ENCODE measurements around the gene EBF3. TPM values are rescaled to one million over a fixed set of nuclear protein-coding genes. Genes with fewer than 3 reads are reported as not detected.

The EBF3 gene
- total RNA-seq, 1 experiment from 2014 or later = 0.22 TPM

GRCh38 chr10:129843131-129843541 is 120.9 kb downstream of the EBF3 start:
- no peak overlapping the region for H2BK15ac ChIP-seq (ENCODE audit: low read depth, low read length)
- no peaks in the 10 kb centered on the region for H3K4me1 ChIP-seq (ENCODE audit: insufficient read depth, low read length)
- H3K9ac ChIP-seq (ENCODE audit: extremely low read depth, insufficient read length, low read length) = no peak overlapping the region
- H2AFZ ChIP-seq (ENCODE audit: low read length) = no peak overlapping the region
- H4K20me1 ChIP-seq (ENCODE audit: control insufficient read depth, insufficient read depth, insufficient read length) = no peaks in the 10 kb centered on the region
- no peak overlapping the region for H4K5ac ChIP-seq (ENCODE audit: insufficient read length, low read depth, low read length)
- Mint-ChIP-seq H3K27ac (no peak overlapping the region), H3K36me3 (ENCODE audit: insufficient read depth in 1 of 3, low read depth in 3 of 3) (no peaks in the 10 kb centered on the region), H3K9me3 (no peaks in the 10 kb centered on the region), H3K4me1 (peaks cover 18 to 26% of the 10 kb centered on the region in 2 experiments), H3K4me3 (no peak overlapping the region), H3K27me3 (ENCODE audit: low read depth) (no peaks in the 10 kb centered on the region)
- no peaks in the 10 kb centered on the region for H3K9me3 ChIP-seq (ENCODE audit: control insufficient read depth, low read depth, low read length)
- no peak overlapping the region for H3K27ac ChIP-seq (ENCODE audit: insufficient read length, low read depth, low read length)
- no peaks in the 10 kb centered on the region for H3K79me2 ChIP-seq (ENCODE audit: insufficient read depth, low read length)
- no peak overlapping the region for H3K23ac ChIP-seq (ENCODE audit: insufficient read length, low read depth, low read length)
- peak overlapping the region; percentile 17; the same call in 1 of the 2 replicates for H3K14ac ChIP-seq (ENCODE audit: insufficient read depth, low read length)
- H3T11ph ChIP-seq (ENCODE audit: low read length) = no peak overlapping the region
- no peak overlapping the region for H3K56ac ChIP-seq (ENCODE audit: insufficient read length, low read depth, low read length)
- TF ChIP-seq CTCF (conservative IDR thresholded peaks at IDR 0.05) = no peak
- no peak overlapping the region for H2BK120ac ChIP-seq (ENCODE audit: low read depth, low read length, poor library complexity, severe bottlenecking)
- no peak overlapping the region for H3K4ac ChIP-seq (ENCODE audit: low read depth, low read length)
- DNase-seq = no peak
- no peaks in the 10 kb centered on the region for H3K79me1 ChIP-seq (ENCODE audit: insufficient read depth, low read depth, low read length, poor library complexity, severe bottlenecking)
- no peak overlapping the region for H2BK20ac ChIP-seq (ENCODE audit: low read depth, low read length, poor library complexity, severe bottlenecking)
- no peak overlapping the region for H4K91ac ChIP-seq (ENCODE audit: insufficient read length, low read depth, low read length)
- H3K18ac ChIP-seq (ENCODE audit: insufficient read length, low read depth, low read length) = no peak overlapping the region
- H2BK5ac ChIP-seq (ENCODE audit: insufficient read length, low read length) = no peak overlapping the region
- no peak overlapping the region for H2AK5ac ChIP-seq (ENCODE audit: insufficient read length, low read length)
- no peaks in the 10 kb centered on the region for H3K23me2 ChIP-seq (ENCODE audit: insufficient read length, low read depth, low read length, poor library complexity, severe bottlenecking)
- no peak overlapping the region for H3K4me2 ChIP-seq (ENCODE audit: insufficient read depth, insufficient read length, low read length)
- H3K27me3 ChIP-seq (ENCODE audit: insufficient read depth, low read length) = no peaks in the 10 kb centered on the region
- H4K8ac ChIP-seq (replicated peaks; ENCODE audit: insufficient read length, low read depth, low read length) = no peak overlapping the region
- no CpG with 5 or more reads among the region's 22 CpGs for WGBS (ENCODE audit: extremely low coverage, insufficient read length, low lambda C conversion rate)
- H2BK12ac ChIP-seq (ENCODE audit: insufficient read length, low read depth, low read length) = no peak overlapping the region
